WI38 (cell line): ENCODE results near the gene EHD4.

Source experiments
- H3K4me3 ChIP-seq: 2 replicates; pipeline ENCODE4 v1.5.1; 2011; ENCODE audit warnings: low read depth, mild to moderate bottlenecking, control low read depth, low read length
- CTCF ChIP-seq: IDR thresholded peaks from 2 replicates; pipeline ENCODE4 v1.5.1; 2012; ENCODE audit warnings: low read depth, mild to moderate bottlenecking, control low read depth, low read length

Gene EHD4

GRCh38 chr15:41851755-41852370 is 120.5 kb downstream of the EHD4 start:
- no peak for TF ChIP-seq CTCF
- H3K4me3 ChIP-seq, result no peak overlapping the region

- H3K4me3 ChIP-seq, result no peak overlapping the region
- TF ChIP-seq CTCF, result no peak
These were observed 121.2 kb downstream of the EHD4 start for GRCh38 chr15:41851167-41851523.

GRCh38 chr15:41850482-41851166 is 121.7 kb downstream of the EHD4 start:
- no peak for TF ChIP-seq CTCF
- no peak overlapping the region for H3K4me3 ChIP-seq

- no peak overlapping the region for H3K4me3 ChIP-seq
- no peak for TF ChIP-seq CTCF
These were observed 122.5 kb downstream of the EHD4 start for GRCh38 chr15:41849861-41850260.

GRCh38 chr15:41849204-41849603 is 123.2 kb downstream of the EHD4 start:
- TF ChIP-seq CTCF, result no peak
- H3K4me3 ChIP-seq, result no peak overlapping the region

- TF ChIP-seq CTCF, result no peak
- H3K4me3 ChIP-seq, result no peak overlapping the region
These were observed 123.7 kb downstream of the EHD4 start for GRCh38 chr15:41848631-41849030.

- H3K4me3 ChIP-seq, result no peak overlapping the region
- TF ChIP-seq CTCF, result no peak
These were observed 124.4 kb downstream of the EHD4 start for GRCh38 chr15:41847981-41848380.
